Measurements from ENCODE around the gene TMEM151B.
"Not testable (repeated sequence)": the region's sequence is repeated elsewhere in the genome, so short reads cannot be mapped to it uniquely, and the experiment has no call there.

The TMEM151B gene

DNA sequence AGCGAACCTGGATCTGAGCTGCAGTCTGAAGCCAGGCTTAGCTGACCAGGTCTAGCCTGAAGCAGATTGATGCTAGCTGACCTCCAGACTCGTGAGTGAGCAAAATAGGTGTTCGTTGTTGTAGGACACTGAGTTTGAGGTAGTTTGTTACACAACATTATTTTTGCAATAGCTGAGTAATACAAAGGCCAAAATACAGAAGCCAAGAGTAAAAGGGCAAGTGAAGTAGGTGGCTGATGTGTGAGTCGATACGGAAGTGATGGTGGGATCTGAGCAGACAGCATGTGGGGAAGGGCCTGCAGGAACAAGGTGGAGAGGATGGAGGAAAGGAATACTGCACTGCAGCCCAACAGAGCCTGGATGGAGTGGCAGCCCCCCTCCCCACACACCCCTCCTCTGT lies 63.7 kb downstream of the TMEM151B start:
- DNase-seq (ENCODE audit: low spot score), result no peak

GRCh38 chr6:44335631-44336030 lies 65.4 kb downstream of the TMEM151B start:
- DNase-seq (ENCODE audit: low spot score), result no peak

- peak; percentile 88 for DNase-seq (ENCODE audit: low spot score)
Observed at GRCh38 chr6:44338228-44339122, 68.2 kb downstream of the TMEM151B start.

DNA sequence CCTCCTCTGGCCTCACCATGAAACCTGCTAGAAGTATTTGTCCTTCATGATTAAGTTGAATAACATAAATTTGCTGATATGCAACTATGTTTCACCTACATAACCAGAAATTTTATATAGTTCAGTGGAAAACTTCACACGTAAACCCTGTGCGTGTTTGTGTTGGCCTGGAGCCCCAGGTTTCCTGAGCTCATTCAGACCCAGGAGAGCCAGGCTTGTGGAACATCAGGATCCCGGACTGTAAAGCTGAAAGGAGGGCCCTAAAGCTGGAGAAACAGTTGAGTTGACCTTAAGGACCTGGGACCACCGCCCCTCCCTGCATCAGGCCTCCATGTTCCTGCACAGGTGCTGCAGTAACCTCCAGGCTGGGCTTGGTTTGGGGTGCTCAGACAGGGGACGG lies 69.1 kb downstream of the TMEM151B start:
- no peak for DNase-seq (ENCODE audit: low spot score)

- no peak for DNase-seq (ENCODE audit: low spot score)
Observed at GRCh38 chr6:44339763-44340625, 69.7 kb downstream of the TMEM151B start.

- DNase-seq (ENCODE audit: low spot score), result no peak
Observed at GRCh38 chr6:44341095-44341890, 71.0 kb downstream of the TMEM151B start.

- DNase-seq (ENCODE audit: low spot score), result no peak
Observed at GRCh38 chr6:44342052-44342451, 71.8 kb downstream of the TMEM151B start.

- DNase-seq (ENCODE audit: low spot score), result no peak
Observed at GRCh38 chr6:44342489-44342888, 72.2 kb downstream of the TMEM151B start, which contains the start of gene SPATS1. Gene SPATS1 (plus strand): TSS chr6:44342650. CDS start chr6:44343096, 446 bp downstream.

DNA sequence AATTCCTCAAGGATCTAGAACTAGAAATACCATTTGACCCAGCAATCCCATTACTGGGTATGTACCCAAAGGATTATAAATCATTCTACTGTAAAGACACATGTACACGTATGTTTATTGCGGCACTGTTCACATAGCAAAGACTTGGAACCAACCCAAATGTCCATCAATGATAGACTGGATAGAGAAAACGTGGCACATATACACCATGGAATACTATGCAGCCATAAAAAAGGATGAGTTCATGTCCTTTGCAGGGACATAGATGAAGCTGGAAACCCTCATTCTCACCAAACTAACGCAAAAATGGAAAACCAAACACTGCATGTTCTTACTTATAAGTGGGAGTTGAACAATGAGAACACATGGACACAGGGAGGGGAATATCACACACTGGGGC lies 76.6 kb downstream of the TMEM151B start:
- DNase-seq (ENCODE audit: low spot score), result not testable (repeated sequence)

DNA sequence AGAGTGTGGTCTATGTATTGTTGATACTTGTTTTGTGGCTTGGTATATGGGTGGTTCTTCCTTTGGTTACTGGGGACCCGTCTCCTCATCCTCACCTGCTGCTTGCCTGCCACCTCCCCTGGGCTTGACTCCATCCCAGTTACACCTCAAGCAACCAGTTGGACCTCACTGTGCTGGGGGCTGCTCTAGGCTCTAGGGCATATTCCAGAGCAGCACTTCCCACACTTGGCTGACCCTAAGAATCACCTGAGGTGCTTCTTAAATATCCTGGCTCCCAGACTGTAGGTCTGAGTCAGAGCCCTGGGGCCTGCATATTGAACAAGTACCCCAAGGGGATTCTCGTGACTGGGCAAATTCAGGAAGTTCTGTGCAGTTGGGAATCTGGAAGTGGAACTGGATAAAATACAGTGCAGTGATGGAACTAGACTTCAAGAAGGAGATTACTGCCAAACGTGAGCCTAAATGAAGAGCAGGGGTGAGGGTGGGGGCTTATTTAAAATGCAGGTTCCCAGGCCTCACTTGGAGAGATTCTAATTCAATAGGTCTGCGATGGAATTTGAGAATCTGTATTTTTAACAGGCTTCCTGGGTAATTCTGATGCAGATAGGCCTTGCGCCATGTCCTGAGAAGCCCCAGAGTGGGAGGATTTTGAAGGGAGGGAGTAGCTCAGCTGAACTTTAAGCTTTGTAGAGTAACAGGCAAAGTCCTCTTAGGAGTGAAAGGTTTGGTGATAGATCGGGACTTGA lies 79.8 kb downstream of the TMEM151B start:
- no peak for DNase-seq (ENCODE audit: low spot score)

DNA sequence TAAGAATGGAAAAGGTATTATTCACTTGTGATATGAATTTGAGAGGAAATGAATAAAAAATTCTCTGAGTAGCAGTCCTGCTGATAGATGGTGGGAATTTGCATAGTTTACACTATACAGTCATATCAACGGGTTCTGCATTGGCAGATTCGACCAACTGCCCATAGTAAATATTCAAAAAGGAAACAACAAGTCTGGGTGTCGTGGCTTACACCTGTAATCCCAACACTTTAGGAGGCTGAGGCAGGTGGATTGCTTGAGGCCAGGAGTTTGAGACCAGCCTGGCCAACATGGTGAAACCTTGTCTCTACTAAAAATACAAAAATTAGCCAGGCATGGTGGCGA lies 80.4 kb downstream of the TMEM151B start:
- DNase-seq (ENCODE audit: low spot score), result not testable (repeated sequence)

- no peak for DNase-seq (ENCODE audit: low spot score)
Observed at GRCh38 chr6:44352259-44352658, 82.0 kb downstream of the TMEM151B start.

DNA sequence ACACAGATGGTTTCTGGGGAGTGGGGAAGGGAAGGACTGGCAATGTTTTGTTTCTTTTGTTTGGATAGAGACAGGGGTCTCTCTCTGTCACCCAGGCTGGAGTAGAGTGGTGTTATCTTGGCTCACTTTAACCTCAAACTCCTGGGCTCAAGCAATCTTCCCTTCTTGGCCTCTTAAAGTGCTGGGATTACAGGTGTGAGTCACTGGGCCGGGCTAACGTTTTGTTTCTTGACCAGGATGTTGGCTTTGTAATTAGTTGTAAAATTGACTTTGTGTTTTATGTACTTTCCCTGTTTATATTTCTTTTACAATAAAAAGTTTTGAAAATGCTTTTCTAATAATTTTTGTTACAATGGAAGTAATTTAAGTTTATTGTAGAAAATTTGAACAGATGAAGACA lies 83.1 kb downstream of the TMEM151B start:
- no peak for DNase-seq (ENCODE audit: low spot score)

DNA sequence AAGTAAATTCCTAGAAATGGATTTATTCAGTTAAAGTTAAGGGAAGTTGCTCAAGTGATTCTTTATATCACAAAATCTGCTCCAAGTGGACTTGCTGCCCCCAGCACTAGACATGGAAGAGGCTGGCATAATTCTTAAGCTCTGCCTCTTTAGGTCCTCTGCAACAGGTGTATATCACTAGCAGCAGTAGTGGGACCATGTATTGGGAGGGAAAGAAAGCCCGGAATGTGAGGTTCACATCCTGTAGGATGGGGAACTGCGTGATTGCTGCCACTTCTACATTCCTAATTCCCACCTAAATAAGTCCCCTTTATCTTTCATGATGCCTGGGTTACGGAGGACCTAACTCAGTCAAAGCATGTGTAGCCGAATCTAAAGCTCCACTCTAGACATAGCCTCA lies 85.4 kb downstream of the TMEM151B start:
- no peak for DNase-seq (ENCODE audit: low spot score)

- no peak for DNase-seq (ENCODE audit: low spot score)
Observed at GRCh38 chr6:44356487-44356886, 86.2 kb downstream of the TMEM151B start.

Data from NAMALWA (cell line).